Lower lobe of right lung (tissue), 2 donors: ENCODE data around the gene MAPK1. TPM values are rescaled to one million over a fixed set of nuclear protein-coding genes. Genes with fewer than 3 reads are reported as not detected.

Experiments
- ATAC-seq, 2 donors: fragments of 200-7000 bp; cut with Tn5 transposase; one replicate each; pipeline ENCODE4 v1.9.1; 2020 to 2022; ENCODE audit warnings: mild to moderate bottlenecking in 2 of 2, moderate library complexity in 2 of 2
- DNase-seq: peaks from one replicate; pipeline ENCODE4 v3.0.0-alpha.2; 2020
- H3K27ac ChIP-seq: fragments of 200-600 bp; one replicate; pipeline ENCODE4 v1.8.0; 2022
- H3K27me3 ChIP-seq: fragments of 200-600 bp; one replicate; pipeline ENCODE4 v1.8.0; 2022; ENCODE audit warnings: low read depth
- H3K36me3 ChIP-seq: fragments of 200-600 bp; one replicate; pipeline ENCODE4 v1.8.0; 2022; ENCODE audit warnings: mild to moderate bottlenecking
- H3K4me1 ChIP-seq: fragments of 200-600 bp; one replicate; pipeline ENCODE4 v1.8.0; 2022
- H3K4me3 ChIP-seq: fragments of 200-600 bp; one replicate; pipeline ENCODE4 v1.8.0; 2022; ENCODE audit warnings: mild to moderate bottlenecking
- H3K9me3 ChIP-seq: fragments of 200-600 bp; one replicate; pipeline ENCODE4 v1.8.0; 2022
- CTCF ChIP-seq: fragments of 200-600 bp; IDR thresholded peaks from one replicate; pipeline ENCODE4 v1.8.0; 2022; ENCODE audit warnings: antibody characterized with exemption, mild to moderate bottlenecking
- intact Hi-C: fragments of 100-400 bp; cut with DNase I; formaldehyde crosslinking; loops from one replicate; pipeline ENCODE4 v1.11.0; 2022
- total RNA-seq: library from RNA; stranded (reverse); fragmentation: NEBNext Ultra II Directional; extraction: Animal tissue kit (Norgen Biotek cat#: 25700); gene quantifications from one replicate; pipeline ENCODE4 v1.2.1, GENCODE V29; 2021
- donor health status: DM: no; HTN: yes; CAD: no; lungs with severe emphysema.

Gene MAPK1
- total RNA-seq, 1 donor from 2014 or later = 146 TPM

GRCh38 chr22:21866833-21867527, 465 bp downstream of the MAPK1 start:
- Histone ChIP-seq H3K4me1 (peaks cover 42% of the 10 kb centered on the region), H3K4me3 (peak overlapping the region; percentile 75), H3K27ac (peak overlapping the region; percentile 93), H3K27me3 (no peaks in the 10 kb centered on the region), H3K9me3 (no peaks in the 10 kb centered on the region), H3K36me3 (no peaks in the 10 kb centered on the region)
- peak; percentile 50 to 51 for ATAC-seq
- DNase-seq = peak; percentile 54
- no peak for TF ChIP-seq CTCF
- intact Hi-C loops = no loop called here

- H3K36me3 ChIP-seq = no peaks in the 10 kb centered on the region
- ATAC-seq (no peak), DNase-seq (no peak)
- H3K27me3 ChIP-seq = no peaks in the 10 kb centered on the region
- peak overlapping the region; percentile 75 for H3K4me3 ChIP-seq
- TF ChIP-seq CTCF = no peak
- no peak overlapping the region for H3K27ac ChIP-seq
- H3K4me1 ChIP-seq = peaks cover 62% of the 10 kb centered on the region
- intact Hi-C loops = no loop called here
- no peaks in the 10 kb centered on the region for H3K9me3 ChIP-seq
Observed at GRCh38 chr22:21865041-21865440, 2.4 kb downstream of the MAPK1 start.

- Histone ChIP-seq H3K4me1 (peaks cover 86% of the 10 kb centered on the region), H3K27ac (no peak overlapping the region)
- intact Hi-C loops = no loop called here
Observed at GRCh38 chr22:21862386-21863245, 4.8 kb downstream of the MAPK1 start.

GRCh38 chr22:21861851-21862250, 5.6 kb downstream of the MAPK1 start:
- H3K27ac ChIP-seq = no peak overlapping the region
- H3K9me3 ChIP-seq = no peaks in the 10 kb centered on the region
- peak; percentile 34 to 61 for ATAC-seq
- H3K27me3 ChIP-seq = no peaks in the 10 kb centered on the region
- H3K4me3 ChIP-seq = no peak overlapping the region
- H3K36me3 ChIP-seq = no peaks in the 10 kb centered on the region
- H3K4me1 ChIP-seq = peaks cover 93% of the 10 kb centered on the region
- DNase-seq = no peak
- TF ChIP-seq CTCF = no peak
- intact Hi-C loops = no loop called here

More at GRCh38 chr22:21862386-21863245, 4.8 kb downstream of the MAPK1 start:
- Histone ChIP-seq H3K36me3 (no peaks in the 10 kb centered on the region), H3K9me3 (no peaks in the 10 kb centered on the region), H3K4me3 (no peak overlapping the region), H3K27me3 (no peaks in the 10 kb centered on the region)
- no peak for TF ChIP-seq CTCF
- DNase-seq = no peak
- no peak for ATAC-seq

- H3K27me3 ChIP-seq = no peaks in the 10 kb centered on the region
- no peak for ATAC-seq
- no peak overlapping the region for H3K27ac ChIP-seq
- no peaks in the 10 kb centered on the region for H3K9me3 ChIP-seq
- intact Hi-C loops = no loop called here
- no peak overlapping the region for H3K4me3 ChIP-seq
- H3K36me3 ChIP-seq = no peaks in the 10 kb centered on the region
- no peak for DNase-seq
- peaks cover 98% of the 10 kb centered on the region for H3K4me1 ChIP-seq
- no peak for TF ChIP-seq CTCF
Observed at GRCh38 chr22:21861264-21861848, 6.1 kb downstream of the MAPK1 start.
